GM23338 (cell line): Measurements from ENCODE around the gene MTNR1B.

Experiments
- CTCF ChIP-seq, 2 experiments: fragments of 200-600 bp in 1 of 2; sonication (generic) in 1 of 2; conservative IDR thresholded peaks; 2 replicates each; pipeline versions ENCODE4 v1.5.1 to v1.6.1; 2016 to 2017; ENCODE audit warnings: antibody characterized with exemption in 2 of 2, low read depth in 2 of 2, mild to moderate bottlenecking in 2 of 2, moderate library complexity in 1 of 2
- EZH2phosphoT487 ChIP-seq: fragments of 200-600 bp; sonication (generic); IDR thresholded peaks from one replicate; pipeline ENCODE4 v1.8.1; 2018; ENCODE audit warnings: antibody characterized with exemption; ENCODE audit not compliant: unreplicated experiment

GRCh38 chr11:93002380-93002779 lies 32.9 kb downstream of the MTNR1B start:
- TF ChIP-seq CTCF (conservative IDR thresholded peaks at IDR 0.05; ENCODE audit: low read depth in 2 of 2), result no peak
- TF ChIP-seq EZH2phosphoT487, result no peak
